Upper lobe of right lung (tissue), 1 donor: Measurements from ENCODE around the gene IL13. TPM values are rescaled to one million over a fixed set of nuclear protein-coding genes. Genes with fewer than 3 reads are reported as not detected.

Source experiments
- ATAC-seq: fragments of 200-7000 bp; cut with Tn5 transposase; one replicate; pipeline ENCODE4 v1.9.1; 2020; ENCODE audit warnings: mild to moderate bottlenecking, moderate library complexity
- DNase-seq: peaks from one replicate; pipeline ENCODE4 v3.0.0-alpha.2; 2020
- H3K27ac ChIP-seq: fragments of 200-600 bp; one replicate; pipeline ENCODE4 v1.8.0; 2022
- H3K27me3 ChIP-seq: fragments of 200-600 bp; one replicate; pipeline ENCODE4 v1.8.0; 2022; ENCODE audit warnings: mild to moderate bottlenecking
- H3K36me3 ChIP-seq: fragments of 200-600 bp; one replicate; pipeline ENCODE4 v1.8.0; 2022
- H3K4me1 ChIP-seq: fragments of 200-600 bp; one replicate; pipeline ENCODE4 v1.8.0; 2022
- H3K4me3 ChIP-seq: fragments of 200-600 bp; one replicate; pipeline ENCODE4 v1.8.0; 2022; ENCODE audit warnings: mild to moderate bottlenecking
- H3K9me3 ChIP-seq: fragments of 200-600 bp; one replicate; pipeline ENCODE4 v1.8.0; 2022
- intact Hi-C: fragments of 100-400 bp; cut with DNase I; formaldehyde crosslinking; loops from one replicate; pipeline ENCODE4 v1.11.0; 2022
- total RNA-seq: library from RNA; stranded (reverse); fragmentation: NEBNext Ultra II Directional; extraction: Animal tissue kit (Norgen Biotek cat#: 25700); gene quantifications from one replicate; pipeline ENCODE4 v1.2.1, GENCODE V29; 2021
- TF ChIP-seq, protein P1 (sequence below): fragments of 200-600 bp; IDR thresholded peaks from one replicate; pipeline ENCODE4 v1.8.0; 2022; ENCODE audit warnings: antibody characterized with exemption
- donor health status: DM: no; HTN: yes; CAD: no; lungs with severe emphysema.

IL13 gene
- total RNA-seq, 1 donor from 2014 or later: not detected

GRCh38 chr5:132658381-132659302 is 669 bp downstream of the IL13 start:
- ATAC-seq (no peak), DNase-seq (no peak)
- Histone ChIP-seq H3K9me3 (no peaks in the 10 kb centered on the region), H3K36me3 (no peaks in the 10 kb centered on the region), H3K27ac (no peak overlapping the region), H3K4me3 (no peak overlapping the region), H3K27me3 (peaks cover 35% of the 10 kb centered on the region), H3K4me1 (peaks cover 7% of the 10 kb centered on the region)
- intact Hi-C loops: no loop called here
- TF ChIP-seq, protein P1, sequence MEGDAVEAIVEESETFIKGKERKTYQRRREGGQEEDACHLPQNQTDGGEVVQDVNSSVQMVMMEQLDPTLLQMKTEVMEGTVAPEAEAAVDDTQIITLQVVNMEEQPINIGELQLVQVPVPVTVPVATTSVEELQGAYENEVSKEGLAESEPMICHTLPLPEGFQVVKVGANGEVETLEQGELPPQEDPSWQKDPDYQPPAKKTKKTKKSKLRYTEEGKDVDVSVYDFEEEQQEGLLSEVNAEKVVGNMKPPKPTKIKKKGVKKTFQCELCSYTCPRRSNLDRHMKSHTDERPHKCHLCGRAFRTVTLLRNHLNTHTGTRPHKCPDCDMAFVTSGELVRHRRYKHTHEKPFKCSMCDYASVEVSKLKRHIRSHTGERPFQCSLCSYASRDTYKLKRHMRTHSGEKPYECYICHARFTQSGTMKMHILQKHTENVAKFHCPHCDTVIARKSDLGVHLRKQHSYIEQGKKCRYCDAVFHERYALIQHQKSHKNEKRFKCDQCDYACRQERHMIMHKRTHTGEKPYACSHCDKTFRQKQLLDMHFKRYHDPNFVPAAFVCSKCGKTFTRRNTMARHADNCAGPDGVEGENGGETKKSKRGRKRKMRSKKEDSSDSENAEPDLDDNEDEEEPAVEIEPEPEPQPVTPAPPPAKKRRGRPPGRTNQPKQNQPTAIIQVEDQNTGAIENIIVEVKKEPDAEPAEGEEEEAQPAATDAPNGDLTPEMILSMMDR: no peak

DNA sequence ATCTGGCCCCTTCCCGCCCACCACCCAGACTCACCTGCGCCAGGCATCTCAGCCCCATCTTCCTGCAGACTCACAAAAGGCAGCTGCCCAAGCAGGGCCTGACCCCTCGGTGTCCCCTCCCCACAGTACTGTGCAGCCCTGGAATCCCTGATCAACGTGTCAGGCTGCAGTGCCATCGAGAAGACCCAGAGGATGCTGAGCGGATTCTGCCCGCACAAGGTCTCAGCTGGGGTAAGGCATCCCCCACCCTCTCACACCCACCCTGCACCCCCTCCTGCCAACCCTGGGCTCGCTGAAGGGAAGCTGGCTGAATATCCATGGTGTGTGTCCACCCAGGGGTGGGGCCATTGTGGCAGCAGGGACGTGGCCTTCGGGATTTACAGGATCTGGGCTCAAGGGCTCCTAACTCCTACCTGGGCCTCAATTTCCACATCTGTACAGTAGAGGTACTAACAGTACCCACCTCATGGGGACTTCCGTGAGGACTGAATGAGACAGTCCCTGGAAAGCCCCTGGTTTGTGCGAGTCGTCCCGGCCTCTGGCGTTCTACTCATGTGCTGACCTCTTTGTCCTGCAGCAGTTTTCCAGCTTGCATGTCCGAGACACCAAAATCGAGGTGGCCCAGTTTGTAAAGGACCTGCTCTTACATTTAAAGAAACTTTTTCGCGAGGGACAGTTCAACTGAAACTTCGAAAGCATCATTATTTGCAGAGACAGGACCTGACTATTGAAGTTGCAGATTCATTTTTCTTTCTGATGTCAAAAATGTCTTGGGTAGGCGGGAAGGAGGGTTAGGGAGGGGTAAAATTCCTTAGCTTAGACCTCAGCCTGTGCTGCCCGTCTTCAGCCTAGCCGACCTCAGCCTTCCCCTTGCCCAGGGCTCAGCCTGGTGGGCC is 1.9 kb downstream of the IL13 start:
- Histone ChIP-seq H3K4me1 (peaks cover 7% of the 10 kb centered on the region), H3K4me3 (no peak overlapping the region), H3K9me3 (no peaks in the 10 kb centered on the region), H3K36me3 (no peaks in the 10 kb centered on the region), H3K27me3 (peaks cover 26% of the 10 kb centered on the region), H3K27ac (no peak overlapping the region)
- ATAC-seq (no peak), DNase-seq (no peak)
- TF ChIP-seq, protein P1: no peak
- intact Hi-C loops: no loop called here

GRCh38 chr5:132661231-132662003 is 3.4 kb downstream of the IL13 start:
- Histone ChIP-seq H3K9me3 (no peaks in the 10 kb centered on the region), H3K27me3 (peaks cover 13% of the 10 kb centered on the region), H3K4me3 (no peak overlapping the region), H3K36me3 (no peaks in the 10 kb centered on the region), H3K4me1 (peaks cover 3% of the 10 kb centered on the region), H3K27ac (no peak overlapping the region)
- ATAC-seq: no peak
- DNase-seq: no peak
- intact Hi-C loops: no loop called here
- TF ChIP-seq, protein P1: no peak

GRCh38 chr5:132662004-132662401 is 4.0 kb downstream of the IL13 start:
- Histone ChIP-seq H3K4me1 (peaks cover 3% of the 10 kb centered on the region), H3K9me3 (no peaks in the 10 kb centered on the region), H3K4me3 (no peak overlapping the region), H3K36me3 (no peaks in the 10 kb centered on the region), H3K27me3 (peaks cover 7% of the 10 kb centered on the region), H3K27ac (no peak overlapping the region)
- TF ChIP-seq, protein P1: no peak
- intact Hi-C loops: no loop called here
- ATAC-seq (no peak), DNase-seq (no peak)
